Cardiac muscle cell (in vitro differentiated cells and primary cell): ENCODE data around the gene SAMD4A. TPM values are rescaled to one million over a fixed set of nuclear protein-coding genes. Genes with fewer than 3 reads are reported as not detected.
A peak's percentile ranks its signal among the peaks of the same experiment; 100 is the strongest.

Experiments
- DNase-seq, 2 donors: peaks; one replicate each; pipeline versions ENCODE4 v3.0.0 to v3.0.0-alpha.2; 2010 to 2017; ENCODE audit warnings: low read depth in 1 of 2, low spot score in 1 of 2
- H3K27ac ChIP-seq: fragments of 200-600 bp; sonication (generic); 2 replicates; pipeline ENCODE4 v1.5.1; 2016
- H3K27me3 ChIP-seq: fragments of 200-600 bp; sonication (generic); 2 replicates; pipeline ENCODE4 v1.6.0; 2016; ENCODE audit warnings: control low read depth
- H3K36me3 ChIP-seq: fragments of 200-600 bp; sonication (generic); 2 replicates; pipeline ENCODE4 v1.5.1; 2016; ENCODE audit warnings: control low read depth
- H3K4me1 ChIP-seq: fragments of 200-600 bp; sonication (generic); 2 replicates; pipeline ENCODE4 v1.8.1; 2017; ENCODE audit warnings: low read depth, mild to moderate bottlenecking, mixed run types
- H3K4me3 ChIP-seq: fragments of 200-600 bp; sonication (generic); 2 replicates; pipeline ENCODE4 v1.5.1; 2016; ENCODE audit warnings: mild to moderate bottlenecking
- H3K9me3 ChIP-seq: fragments of 200-600 bp; sonication (generic); 2 replicates; pipeline ENCODE4 v1.5.1; 2017; ENCODE audit warnings: low read depth, mild to moderate bottlenecking, control low read depth
- polyA plus RNA-seq: library from polyadenylated mRNA; unstranded; fragments of >200 nt; fragmentation: Nextera tagmentation; extraction: Ambion mirVana; gene quantifications from 2 replicates; pipeline ENCODE4 v1.2.1, GENCODE V29; 2016
- total RNA-seq: library from RNA; depleted of rRNA; stranded (reverse); fragments of >200 nt; gene quantifications from 2 replicates; pipeline ENCODE4 v1.2.3, GENCODE V29; 2016
- TF ChIP-seq, protein P1 (sequence below): IDR thresholded peaks from 2 replicates; pipeline ENCODE4 v1.5.1; 2012; ENCODE audit warnings: low read depth, mild to moderate bottlenecking, low read length

SAMD4A gene
- total and polyA plus RNA-seq, 2 experiments from 2014 or later = 14.4 to 60.4 TPM

DNA sequence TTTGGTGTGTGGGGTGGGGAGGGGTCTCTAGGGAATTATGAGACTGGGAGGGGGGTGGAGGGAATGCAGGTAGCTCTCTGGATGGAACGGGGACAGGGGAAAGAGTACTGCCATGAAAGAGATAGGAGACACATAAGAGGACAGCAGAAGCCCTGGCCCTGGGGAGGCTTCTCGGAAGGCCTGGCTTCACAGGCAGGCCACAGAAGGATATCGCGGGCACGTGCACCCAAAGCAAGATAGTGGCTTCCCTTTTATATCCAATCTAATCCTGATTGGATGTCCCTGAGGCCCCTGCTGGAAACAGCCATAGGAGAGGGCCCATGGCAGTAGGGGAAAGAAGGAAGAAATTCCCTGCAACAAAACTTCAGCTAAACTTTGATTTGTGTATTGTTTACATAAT, 222.2 kb downstream of the SAMD4A start:
- peaks cover 29% of the 10 kb centered on the region for H3K36me3 ChIP-seq

GRCh38 chr14:54789781-54790480, 223.0 kb downstream of the SAMD4A start:
- Histone ChIP-seq H3K27ac (no peak overlapping the region), H3K4me3 (no peak overlapping the region), H3K27me3 (no peaks in the 10 kb centered on the region), H3K36me3 (peaks cover 26% of the 10 kb centered on the region), H3K9me3 (no peaks in the 10 kb centered on the region), H3K4me1 (no peaks in the 10 kb centered on the region)
- DNase-seq = no peak
- TF ChIP-seq, protein P1, sequence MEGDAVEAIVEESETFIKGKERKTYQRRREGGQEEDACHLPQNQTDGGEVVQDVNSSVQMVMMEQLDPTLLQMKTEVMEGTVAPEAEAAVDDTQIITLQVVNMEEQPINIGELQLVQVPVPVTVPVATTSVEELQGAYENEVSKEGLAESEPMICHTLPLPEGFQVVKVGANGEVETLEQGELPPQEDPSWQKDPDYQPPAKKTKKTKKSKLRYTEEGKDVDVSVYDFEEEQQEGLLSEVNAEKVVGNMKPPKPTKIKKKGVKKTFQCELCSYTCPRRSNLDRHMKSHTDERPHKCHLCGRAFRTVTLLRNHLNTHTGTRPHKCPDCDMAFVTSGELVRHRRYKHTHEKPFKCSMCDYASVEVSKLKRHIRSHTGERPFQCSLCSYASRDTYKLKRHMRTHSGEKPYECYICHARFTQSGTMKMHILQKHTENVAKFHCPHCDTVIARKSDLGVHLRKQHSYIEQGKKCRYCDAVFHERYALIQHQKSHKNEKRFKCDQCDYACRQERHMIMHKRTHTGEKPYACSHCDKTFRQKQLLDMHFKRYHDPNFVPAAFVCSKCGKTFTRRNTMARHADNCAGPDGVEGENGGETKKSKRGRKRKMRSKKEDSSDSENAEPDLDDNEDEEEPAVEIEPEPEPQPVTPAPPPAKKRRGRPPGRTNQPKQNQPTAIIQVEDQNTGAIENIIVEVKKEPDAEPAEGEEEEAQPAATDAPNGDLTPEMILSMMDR = no peak

More for the DNA sequence above, 222.2 kb downstream of the SAMD4A start:
- H3K27ac ChIP-seq = no peak overlapping the region
- TF ChIP-seq, protein P1 = no peak
- no peaks in the 10 kb centered on the region for H3K27me3 ChIP-seq
- DNase-seq = no peak
- no peaks in the 10 kb centered on the region for H3K4me1 ChIP-seq
- H3K9me3 ChIP-seq = no peaks in the 10 kb centered on the region
- H3K4me3 ChIP-seq = no peak overlapping the region

GRCh38 chr14:54791001-54791400, 224.1 kb downstream of the SAMD4A start:
- Histone ChIP-seq H3K36me3 (peaks cover 24% of the 10 kb centered on the region), H3K27ac (no peak overlapping the region), H3K9me3 (no peaks in the 10 kb centered on the region), H3K4me1 (no peaks in the 10 kb centered on the region), H3K27me3 (no peaks in the 10 kb centered on the region), H3K4me3 (no peak overlapping the region)
- TF ChIP-seq, protein P1 = no peak
- no peak for DNase-seq

DNA sequence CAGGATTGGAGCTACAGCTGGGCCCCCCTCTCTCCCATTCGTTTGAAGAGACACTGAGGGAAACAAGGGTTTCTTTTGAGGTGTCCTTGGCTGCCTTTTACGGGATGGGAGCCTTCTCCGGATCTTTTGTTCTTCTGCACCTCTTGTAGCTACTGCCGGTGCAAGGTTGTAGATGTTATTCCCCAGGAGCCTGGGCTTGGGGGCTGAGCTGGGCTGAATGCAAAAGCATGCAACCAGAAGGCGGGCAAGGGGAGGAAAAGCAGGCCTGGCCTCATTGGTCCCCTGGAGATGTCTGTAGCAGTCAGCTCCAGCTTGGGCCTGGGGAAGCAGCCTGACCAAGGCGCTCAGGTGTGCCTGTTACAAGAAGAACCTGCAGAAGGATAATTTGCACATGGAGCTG, 225.4 kb downstream of the SAMD4A start:
- H3K27ac ChIP-seq = no peak overlapping the region
- peaks cover 20% of the 10 kb centered on the region for H3K36me3 ChIP-seq
- TF ChIP-seq, protein P1 = no peak
- H3K4me1 ChIP-seq = no peaks in the 10 kb centered on the region
- no peak overlapping the region for H3K4me3 ChIP-seq
- H3K27me3 ChIP-seq = no peaks in the 10 kb centered on the region
- H3K9me3 ChIP-seq = no peaks in the 10 kb centered on the region
- no peak for DNase-seq

DNA sequence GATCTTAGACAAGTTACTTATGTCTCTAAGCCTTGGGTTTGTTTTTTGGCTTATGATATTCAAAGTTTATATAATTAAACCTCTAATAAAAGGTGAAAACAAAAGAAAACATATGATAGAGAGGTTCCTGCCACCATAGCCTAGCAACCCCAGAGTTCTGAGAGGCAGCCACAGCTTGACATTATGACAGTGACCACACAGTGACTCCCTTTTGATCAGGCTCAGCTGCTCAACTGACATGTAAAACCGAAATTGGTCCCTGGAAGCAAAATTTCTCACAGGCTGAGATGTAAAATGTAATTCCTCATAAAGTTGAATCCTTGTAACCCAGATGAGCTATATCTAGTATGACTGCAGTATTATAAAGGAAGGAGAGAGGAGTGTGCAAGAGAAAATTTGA, 227.2 kb downstream of the SAMD4A start:
- H3K4me3 ChIP-seq = no peak overlapping the region
- H3K4me1 ChIP-seq = no peaks in the 10 kb centered on the region
- H3K27ac ChIP-seq = peak overlapping the region; percentile 21
- TF ChIP-seq, protein P1 = no peak
- peaks cover 16% of the 10 kb centered on the region for H3K36me3 ChIP-seq
- no peak for DNase-seq
- no peaks in the 10 kb centered on the region for H3K27me3 ChIP-seq
- no peaks in the 10 kb centered on the region for H3K9me3 ChIP-seq
